IPS-18c (cell line): ENCODE measurements around the gene RYR2.
"Not testable (repeated sequence)": the region's sequence is repeated elsewhere in the genome, so short reads cannot be mapped to it uniquely, and the experiment has no call there.

Experiments used
- H3K4me3 ChIP-seq: 2 replicates; pipeline ENCODE4 v1.7.0; 2013; ENCODE audit warnings: low read depth, mild to moderate bottlenecking, low read length, moderate library complexity; ENCODE audit not compliant: insufficient read depth
- H3K9me3 ChIP-seq: one replicate; pipeline ENCODE4 v1.6.1; 2013; ENCODE audit warnings: mild to moderate bottlenecking, low read length, moderate library complexity; ENCODE audit not compliant: control insufficient read depth, insufficient read depth

Gene RYR2

DNA sequence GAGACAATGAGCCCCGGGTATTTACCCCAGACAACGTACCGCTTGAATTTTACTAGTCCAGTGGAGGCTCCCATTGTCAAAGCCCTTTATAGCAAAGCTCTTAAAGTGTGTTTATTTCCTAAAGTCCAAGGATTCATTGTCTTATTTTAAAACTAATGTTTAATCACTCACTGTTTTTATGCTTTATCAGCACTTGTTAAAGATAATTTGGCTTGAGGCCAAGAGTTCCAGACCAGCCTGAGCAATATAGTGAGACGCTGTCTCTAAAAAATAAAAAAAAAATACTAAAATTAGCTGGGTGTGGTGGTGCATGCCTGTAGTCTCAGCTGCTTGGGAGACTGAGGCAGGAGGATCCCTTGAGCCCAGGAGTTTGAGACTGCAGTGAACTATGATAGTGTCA is 202.8 kb downstream of the RYR2 start:
- Histone ChIP-seq H3K4me3 (no peak overlapping the region), H3K9me3 (peaks cover 2% of the 10 kb centered on the region)

DNA sequence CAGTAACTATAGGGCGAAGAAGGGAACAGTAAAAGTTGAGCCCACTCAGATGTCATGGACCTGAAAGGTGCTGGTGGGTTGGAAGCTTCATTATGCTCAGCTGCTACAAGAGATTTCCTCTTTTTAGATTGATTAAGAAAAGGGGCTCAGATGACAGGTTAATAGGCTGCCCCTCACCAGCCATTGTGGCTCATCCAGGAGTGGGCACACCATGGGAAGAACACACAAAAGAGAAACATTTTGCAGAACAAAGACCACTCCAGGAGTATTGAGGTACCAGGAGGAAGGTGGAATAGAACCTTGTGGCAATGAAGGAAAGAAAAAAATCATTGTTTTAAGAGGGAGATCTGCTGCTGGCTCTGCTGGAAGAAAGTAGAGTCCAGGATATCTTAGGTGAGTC is 205.5 kb downstream of the RYR2 start:
- no peak overlapping the region for H3K4me3 ChIP-seq
- peaks cover 2% of the 10 kb centered on the region for H3K9me3 ChIP-seq

DNA sequence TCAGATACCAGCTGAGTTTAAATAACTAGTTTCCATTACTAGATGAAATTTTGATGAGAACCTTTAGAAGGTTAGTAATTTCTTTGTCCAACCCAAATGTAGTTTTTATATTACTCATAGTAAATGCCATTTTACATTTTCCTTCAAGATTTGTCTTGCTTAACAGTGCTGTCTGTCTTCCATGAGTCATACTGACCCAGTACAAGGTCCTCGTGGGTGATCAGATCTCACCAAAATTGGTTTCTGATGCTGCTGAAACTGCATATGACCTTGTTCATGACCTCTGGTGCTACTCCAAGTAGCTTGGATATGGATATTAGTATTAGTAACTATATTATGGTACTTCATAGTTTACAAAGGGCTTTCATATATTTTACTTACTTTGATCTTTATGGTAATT is 207.1 kb downstream of the RYR2 start:
- no peak overlapping the region for H3K4me3 ChIP-seq
- H3K9me3 ChIP-seq, result peaks cover 1% of the 10 kb centered on the region

GRCh38 chr1:237250055-237250454 is 208.1 kb downstream of the RYR2 start:
- Histone ChIP-seq H3K4me3 (no peak overlapping the region), H3K9me3 (no peaks in the 10 kb centered on the region)

GRCh38 chr1:237255071-237255470 is 213.1 kb downstream of the RYR2 start:
- no peaks in the 10 kb centered on the region for H3K9me3 ChIP-seq
- H3K4me3 ChIP-seq, result no peak overlapping the region

DNA sequence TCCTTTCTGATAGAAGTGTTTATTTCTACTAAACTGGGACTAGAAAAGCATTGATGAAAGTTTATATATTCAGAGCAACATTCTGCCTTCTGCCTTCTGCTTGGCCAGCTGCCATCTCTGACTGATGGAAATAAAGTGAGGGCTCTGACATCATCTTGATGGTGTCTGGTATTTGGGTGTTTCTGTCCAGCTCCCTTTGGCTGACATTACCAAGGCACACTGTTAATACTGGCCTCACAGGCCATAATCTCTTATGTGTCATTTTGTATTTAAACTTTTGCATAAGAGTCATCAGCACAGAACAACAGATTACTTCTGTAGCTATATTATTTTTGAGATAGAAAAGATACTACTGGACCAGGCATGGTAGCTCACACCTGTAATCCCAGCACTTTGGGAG is 216.9 kb downstream of the RYR2 start:
- H3K4me3 ChIP-seq, result no peak overlapping the region
- H3K9me3 ChIP-seq, result no peaks in the 10 kb centered on the region

- Histone ChIP-seq H3K4me3 (no peak overlapping the region), H3K9me3 (no peaks in the 10 kb centered on the region)
Measured at GRCh38 chr1:237261198-237261597, 219.2 kb downstream of the RYR2 start.

- no peak overlapping the region for H3K4me3 ChIP-seq
- H3K9me3 ChIP-seq, result no peaks in the 10 kb centered on the region
Measured at GRCh38 chr1:237267743-237268142, 225.8 kb downstream of the RYR2 start.

GRCh38 chr1:237269938-237270337 is 228.0 kb downstream of the RYR2 start:
- Histone ChIP-seq H3K4me3 (no peak overlapping the region), H3K9me3 (no peaks in the 10 kb centered on the region)

DNA sequence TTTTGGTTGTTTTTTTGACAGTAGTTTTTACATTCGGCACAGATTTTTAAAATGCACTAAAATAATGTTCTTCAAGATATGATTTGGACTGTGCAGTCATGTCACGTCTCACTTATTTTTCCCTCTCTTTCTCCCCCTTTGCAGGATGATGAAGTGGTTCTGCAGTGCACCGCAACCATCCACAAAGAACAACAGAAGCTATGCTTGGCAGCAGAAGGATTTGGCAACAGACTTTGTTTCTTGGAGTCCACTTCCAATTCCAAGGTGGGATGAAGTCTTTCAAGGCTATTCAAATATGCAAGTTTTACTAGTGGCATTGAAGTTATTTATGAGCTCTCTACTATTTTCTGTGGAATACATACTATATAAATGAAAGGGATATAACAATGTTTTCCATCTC is 228.4 kb downstream of the RYR2 start:
- Histone ChIP-seq H3K4me3 (no peak overlapping the region), H3K9me3 (no peaks in the 10 kb centered on the region)

DNA sequence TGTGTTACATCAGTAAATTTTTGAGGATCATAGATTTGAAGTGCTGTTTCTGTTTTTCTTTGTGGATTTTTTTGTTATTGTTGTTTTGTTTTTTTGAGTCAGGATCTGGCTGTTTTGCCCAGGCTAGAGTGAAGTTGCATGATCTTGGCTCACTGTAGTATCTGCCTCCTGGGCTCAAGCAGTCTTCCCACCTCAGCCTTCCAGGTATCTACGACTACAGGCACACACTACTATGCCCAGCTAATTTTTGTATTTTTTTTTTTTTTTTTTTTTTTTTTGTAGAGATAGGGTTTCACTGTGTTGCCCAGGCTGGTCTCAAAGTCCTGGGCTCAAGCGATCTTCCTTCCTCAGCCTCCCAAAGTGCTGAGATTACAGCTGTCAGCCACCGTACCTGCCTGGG is 236.0 kb downstream of the RYR2 start:
- not testable (repeated sequence) for H3K4me3 ChIP-seq, H3K9me3 ChIP-seq

DNA sequence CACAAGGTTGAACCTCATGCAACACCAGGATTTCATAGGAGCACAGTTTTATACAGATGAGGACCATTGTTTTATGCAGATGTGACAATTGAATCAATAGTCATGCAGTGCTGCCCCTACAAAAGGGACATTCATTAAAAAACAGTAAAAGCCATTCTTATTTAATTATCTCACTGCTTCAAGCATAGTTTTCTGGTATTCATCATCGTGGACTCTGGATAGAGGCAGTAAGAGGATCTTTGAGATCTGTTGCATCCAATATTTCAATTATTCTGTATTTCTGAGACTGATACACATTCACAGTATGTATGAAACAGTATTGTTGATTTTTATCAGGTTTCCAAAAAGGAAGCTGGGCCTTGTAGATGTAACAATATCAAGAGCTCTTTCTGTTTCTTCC is 237.6 kb downstream of the RYR2 start:
- H3K9me3 ChIP-seq, result no peaks in the 10 kb centered on the region

DNA sequence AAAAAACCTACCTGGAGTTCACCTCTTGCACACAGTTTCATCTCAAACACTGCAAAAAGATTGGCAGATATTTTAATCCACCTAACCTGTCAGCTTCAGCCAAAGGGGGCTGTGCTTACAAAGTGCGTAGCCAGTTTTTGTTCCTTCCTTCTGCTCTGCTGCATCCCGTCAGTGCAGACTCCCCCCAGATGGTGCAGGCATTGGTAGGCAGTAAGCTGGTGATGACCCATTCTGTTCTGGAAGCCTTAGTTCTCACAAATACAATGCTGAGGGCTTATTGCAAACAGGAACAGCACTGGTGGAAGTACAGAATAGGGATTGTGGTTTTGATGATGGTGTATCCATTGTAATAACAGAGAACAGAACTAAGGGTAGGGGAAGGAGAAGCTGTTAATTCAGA is 239.5 kb downstream of the RYR2 start:
- Histone ChIP-seq H3K9me3 (no peaks in the 10 kb centered on the region), H3K4me3 (no peak overlapping the region)

More for the DNA sequence above, 237.6 kb downstream of the RYR2 start:
- no peak overlapping the region for H3K4me3 ChIP-seq

GRCh38 chr1:237282208-237282783 is 240.3 kb downstream of the RYR2 start:
- Histone ChIP-seq H3K9me3 (no peaks in the 10 kb centered on the region), H3K4me3 (no peak overlapping the region)

GRCh38 chr1:237287876-237288521 is 246.0 kb downstream of the RYR2 start:
- Histone ChIP-seq H3K4me3 (no peak overlapping the region), H3K9me3 (no peaks in the 10 kb centered on the region)

GRCh38 chr1:237293804-237294203 is 251.8 kb downstream of the RYR2 start:
- Histone ChIP-seq H3K9me3 (no peaks in the 10 kb centered on the region), H3K4me3 (no peak overlapping the region)

DNA sequence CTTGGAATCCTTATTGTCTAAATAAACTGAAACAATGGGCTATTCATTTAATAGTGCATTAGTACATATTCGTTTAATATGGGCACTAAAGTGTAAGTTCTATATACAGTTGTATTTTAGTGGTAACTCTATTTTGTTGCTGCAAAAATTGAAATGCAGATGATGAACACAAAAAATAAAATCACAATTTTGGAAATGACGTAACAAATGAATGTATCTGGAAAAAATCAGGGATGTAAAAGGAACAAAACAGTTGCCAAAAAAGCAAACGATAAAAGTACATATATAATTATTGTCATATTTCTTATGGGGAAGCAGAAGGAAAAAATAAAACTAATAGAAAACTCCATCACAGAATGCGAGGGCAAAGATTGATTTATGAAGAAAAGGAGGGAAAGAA is 254.9 kb downstream of the RYR2 start:
- no peak overlapping the region for H3K4me3 ChIP-seq
- H3K9me3 ChIP-seq, result no peaks in the 10 kb centered on the region

DNA sequence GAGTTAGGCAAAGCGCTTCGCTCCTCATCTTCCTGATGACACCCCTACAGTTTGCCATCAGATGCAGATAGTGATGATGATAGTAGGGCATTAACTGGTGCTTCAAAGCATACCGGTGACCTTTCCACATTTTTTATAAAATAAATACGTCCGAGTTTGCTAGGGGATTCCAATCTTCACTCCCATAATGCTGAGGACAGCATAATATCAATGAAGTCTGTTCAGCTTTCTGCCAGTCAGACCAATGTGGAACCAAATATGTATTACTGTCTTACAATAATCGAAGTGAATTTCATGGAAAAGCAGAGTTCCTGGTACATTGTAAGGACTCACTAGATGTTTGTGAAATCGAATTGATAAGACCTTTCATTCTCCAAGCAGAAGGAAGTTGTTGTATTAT is 258.7 kb downstream of the RYR2 start:
- Histone ChIP-seq H3K9me3 (no peaks in the 10 kb centered on the region), H3K4me3 (no peak overlapping the region)

GRCh38 chr1:237303929-237304328 is 261.9 kb downstream of the RYR2 start:
- H3K9me3 ChIP-seq, result no peaks in the 10 kb centered on the region
- no peak overlapping the region for H3K4me3 ChIP-seq
